ENCODE data around the gene SCN8A.

- no peak for TF ChIP-seq EP300 (IDR thresholded peaks at IDR 0.05)
- no peak for TF ChIP-seq CTCF (IDR thresholded peaks at IDR 0.05)
Measured at GRCh38 chr12:51855586-51856428, 264.8 kb downstream of the SCN8A start.
